GM13976 (cell line): ENCODE results near the gene UTS2R.

ENCODE experiments used
- DNase-seq: peaks from one replicate; pipeline ENCODE4 v3.0.0; 2012; ENCODE audit warnings: low spot score
- CTCF ChIP-seq: IDR thresholded peaks from 2 replicates; pipeline ENCODE4 v1.5.1; 2012; ENCODE audit warnings: borderline replicate concordance, mild to moderate bottlenecking; ENCODE audit not compliant: insufficient read depth; ENCODE audit errors: extremely low read depth, missing control alignments, control extremely low read depth
- in situ Hi-C: fragments of 300-500 bp; cut with MboI; formaldehyde crosslinking; loops from one replicate; pipeline ENCODE4 v1.12.0; 2022; ENCODE audit warnings: low sequenced_read_pairs, mixed read lengths, inconsistent platforms; ENCODE audit not compliant: unreplicated experiment

The UTS2R gene

DNA sequence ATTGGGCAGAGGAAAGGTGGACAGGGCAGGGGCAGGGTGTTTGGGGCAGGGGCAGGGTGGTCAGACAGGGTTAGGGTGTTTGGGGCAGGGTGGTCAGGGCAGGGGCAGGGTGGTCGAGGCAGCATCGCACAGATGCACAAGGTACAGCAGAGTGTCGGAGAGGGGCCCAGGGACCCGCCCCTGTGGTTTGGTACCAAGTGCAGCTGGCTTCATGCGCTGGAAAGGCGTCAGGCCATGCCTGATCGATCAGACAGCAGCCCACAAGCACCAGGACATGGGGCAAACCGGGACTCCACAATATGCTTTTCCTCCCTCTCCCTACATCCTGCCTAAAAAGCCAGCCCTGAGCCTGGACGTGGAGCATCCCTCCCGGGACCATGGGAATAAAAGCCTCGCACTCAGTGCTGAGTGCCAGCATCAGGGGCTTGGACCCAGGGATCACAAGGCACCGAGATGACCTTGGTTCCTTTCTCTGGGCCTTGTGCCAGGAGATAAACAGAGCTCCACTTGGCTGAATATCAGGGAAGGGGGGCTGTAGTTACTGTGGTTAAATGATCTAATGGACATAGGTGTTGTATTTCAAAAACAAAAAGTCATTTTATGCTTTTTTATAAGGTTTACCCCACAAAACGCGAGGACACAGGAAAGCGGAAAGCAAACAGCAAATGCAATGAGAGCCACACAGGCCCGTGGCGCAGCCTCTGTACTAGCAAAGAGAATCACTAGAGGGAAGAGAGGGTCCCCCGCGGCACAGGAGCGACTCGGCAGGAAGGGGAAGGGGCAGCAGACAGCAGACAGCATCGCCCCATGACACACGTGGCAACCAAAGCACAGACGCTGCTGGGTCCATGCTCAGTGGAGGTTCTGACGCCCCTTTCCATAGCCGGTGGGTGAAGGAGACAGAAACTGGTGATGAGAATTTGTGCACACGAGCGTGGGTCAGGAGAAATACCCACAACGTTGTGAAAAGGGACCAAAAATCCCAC lies 41.3 kb downstream of the UTS2R start:
- DNase-seq = no peak
- no peak for TF ChIP-seq CTCF
- in situ Hi-C loops = no loop called here

DNA sequence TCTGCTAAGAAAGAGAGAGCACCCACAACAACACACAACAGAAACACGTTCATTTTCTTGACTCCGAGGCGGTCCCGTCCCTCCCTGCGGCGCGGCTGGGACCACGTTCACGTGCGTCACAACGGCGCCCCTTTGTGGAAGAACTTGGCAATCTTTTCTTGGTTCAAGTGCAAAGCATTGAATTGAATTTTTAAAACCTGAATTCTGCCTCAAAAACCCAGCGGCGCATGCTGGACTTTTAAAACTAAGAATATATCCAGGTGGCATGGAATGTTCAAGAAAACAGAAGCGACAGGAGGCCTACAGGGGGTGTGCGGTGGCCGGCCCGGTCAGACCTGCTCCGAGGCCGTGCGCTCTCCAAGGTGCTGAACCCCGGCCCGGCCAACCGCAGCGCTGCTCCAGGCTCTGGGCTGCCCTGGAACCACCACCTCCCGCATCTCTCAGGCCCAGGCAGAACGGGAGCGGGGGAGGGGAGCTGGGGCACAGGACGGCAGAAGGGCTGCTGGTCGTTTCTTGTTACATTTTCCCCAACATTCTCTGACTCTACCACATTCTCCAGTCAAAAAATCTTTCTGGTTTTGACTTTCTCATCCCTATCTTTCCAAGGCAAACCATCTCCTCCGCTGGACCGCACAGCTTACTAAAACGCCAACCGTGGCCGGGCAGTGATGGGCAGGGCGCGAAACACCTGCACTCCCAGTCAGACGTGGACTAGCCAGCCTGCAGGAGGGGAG lies 43.1 kb downstream of the UTS2R start:
- peak; percentile 86 for DNase-seq
- in situ Hi-C loops = no loop called here
- TF ChIP-seq CTCF = peak; percentile 70

DNA sequence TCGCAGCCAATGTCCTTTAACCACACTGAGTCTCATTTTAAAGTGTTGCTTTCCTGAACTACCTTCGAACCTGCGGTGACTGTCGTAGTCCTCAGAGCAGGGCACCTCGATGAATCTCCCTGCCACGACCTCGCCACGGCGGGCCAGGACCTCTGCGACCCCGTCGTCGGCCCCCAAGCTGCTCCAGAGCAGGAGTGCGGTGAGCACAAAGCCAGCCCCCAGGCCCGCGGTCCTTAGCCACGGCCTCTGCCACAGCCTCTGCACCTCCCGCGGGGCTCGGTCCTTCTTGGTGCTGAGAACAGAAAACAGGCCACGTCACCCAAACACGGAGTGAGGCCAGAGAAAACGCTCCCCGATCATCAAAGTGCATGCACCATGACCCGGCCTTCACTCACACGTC lies 43.8 kb downstream of the UTS2R start:
- in situ Hi-C loops = no loop called here
- TF ChIP-seq CTCF = no peak

DNA sequence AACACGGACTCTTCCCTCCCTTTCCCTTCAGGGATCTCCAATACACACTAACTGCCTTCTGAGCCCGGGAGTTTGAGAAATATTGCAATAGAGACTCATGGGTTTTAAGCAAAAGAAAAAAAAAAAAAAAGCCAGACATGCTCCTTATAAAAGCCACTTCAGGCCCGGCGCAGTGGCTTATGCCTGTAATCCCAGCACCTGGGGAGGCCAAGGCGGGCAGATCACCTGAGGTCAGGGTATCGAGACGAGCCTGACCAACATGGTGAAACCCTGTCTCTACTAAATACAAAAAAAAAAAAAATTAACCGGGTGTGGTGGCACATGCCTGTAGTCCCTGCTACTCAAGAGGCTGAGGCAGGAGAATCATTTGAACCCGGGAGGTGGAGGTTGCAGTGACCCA lies 44.2 kb downstream of the UTS2R start:
- no peak for DNase-seq
- in situ Hi-C loops = no loop called here
- TF ChIP-seq CTCF = no peak

More for the DNA sequence above, 43.8 kb downstream of the UTS2R start:
- DNase-seq = no peak

DNA sequence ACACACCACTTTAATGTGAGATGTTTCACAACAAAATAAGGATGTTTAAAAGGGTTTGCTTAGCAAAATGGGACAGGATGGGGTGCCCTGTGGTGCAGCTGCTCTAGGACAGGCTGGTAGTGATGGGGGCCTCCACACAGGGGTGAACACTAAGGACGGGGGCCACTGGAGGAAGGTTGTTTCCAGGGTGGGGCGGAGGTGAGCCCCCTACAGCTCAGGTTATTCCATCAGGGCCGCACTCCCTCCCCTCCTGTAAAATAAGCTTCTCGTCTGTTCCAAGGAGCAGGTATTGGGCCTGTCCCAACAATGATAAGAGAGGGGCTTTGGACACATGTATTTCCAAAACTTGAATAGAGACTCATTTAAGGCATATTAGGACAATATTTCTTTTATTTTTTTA lies 44.7 kb downstream of the UTS2R start:
- no peak for DNase-seq
- no peak for TF ChIP-seq CTCF
- in situ Hi-C loops = no loop called here

GRCh38 chr17:82416771-82417170 lies 45.2 kb downstream of the UTS2R start:
- in situ Hi-C loops = no loop called here
- TF ChIP-seq CTCF = no peak
- no peak for DNase-seq
